HG03097 (cell line): ENCODE results near the gene ABHD17C.
A peak's percentile ranks its signal among the peaks of the same experiment; 100 is the strongest.
"Not testable (repeated sequence)": the region's sequence is repeated elsewhere in the genome, so short reads cannot be mapped to it uniquely, and the experiment has no call there.

Experiments
- ATAC-seq: cut with Tn5 transposase; IDR thresholded peaks from one replicate; pipeline ENCODE4 v1.9.1; 2021; ENCODE audit not compliant: unreplicated experiment, low FRiP score

ABHD17C gene

DNA sequence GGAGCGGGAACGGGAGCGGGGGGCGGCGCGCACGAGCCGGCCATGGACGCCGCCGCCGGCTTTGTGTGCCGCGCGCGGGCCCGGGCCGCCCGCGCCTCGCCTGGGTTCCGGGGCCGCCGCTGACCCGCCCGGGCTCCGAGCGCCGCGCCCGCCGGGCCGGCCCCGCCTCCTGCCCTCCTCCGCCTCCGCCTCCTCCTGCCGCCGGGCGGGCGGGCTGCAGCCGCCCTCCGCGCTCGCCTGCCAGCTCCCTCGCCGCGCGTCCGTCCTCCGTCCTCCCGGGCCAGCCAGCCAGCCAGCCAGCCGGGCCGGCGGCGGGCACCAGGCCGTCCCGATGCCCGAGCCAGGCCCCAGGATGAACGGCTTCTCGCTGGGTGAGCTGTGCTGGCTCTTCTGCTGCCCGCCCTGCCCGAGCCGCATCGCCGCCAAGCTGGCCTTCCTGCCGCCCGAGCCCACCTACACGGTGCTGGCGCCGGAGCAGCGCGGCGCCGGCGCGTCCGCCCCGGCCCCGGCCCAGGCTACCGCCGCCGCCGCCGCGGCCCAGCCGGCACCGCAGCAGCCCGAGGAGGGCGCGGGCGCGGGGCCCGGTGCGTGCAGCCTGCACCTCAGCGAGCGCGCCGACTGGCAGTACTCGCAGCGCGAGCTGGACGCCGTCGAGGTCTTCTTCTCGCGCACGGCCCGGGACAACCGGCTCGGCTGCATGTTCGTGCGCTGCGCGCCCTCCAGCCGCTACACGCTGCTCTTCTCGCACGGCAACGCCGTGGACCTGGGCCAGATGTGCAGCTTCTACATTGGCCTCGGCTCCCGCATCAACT, at the start of gene ABHD17C:
Gene ABHD17C (plus strand): TSS at position 212 of the 812 bp plus-strand sequence. CDS start 120 bp downstream, at position 332.
- peak; percentile 51 for ATAC-seq

DNA sequence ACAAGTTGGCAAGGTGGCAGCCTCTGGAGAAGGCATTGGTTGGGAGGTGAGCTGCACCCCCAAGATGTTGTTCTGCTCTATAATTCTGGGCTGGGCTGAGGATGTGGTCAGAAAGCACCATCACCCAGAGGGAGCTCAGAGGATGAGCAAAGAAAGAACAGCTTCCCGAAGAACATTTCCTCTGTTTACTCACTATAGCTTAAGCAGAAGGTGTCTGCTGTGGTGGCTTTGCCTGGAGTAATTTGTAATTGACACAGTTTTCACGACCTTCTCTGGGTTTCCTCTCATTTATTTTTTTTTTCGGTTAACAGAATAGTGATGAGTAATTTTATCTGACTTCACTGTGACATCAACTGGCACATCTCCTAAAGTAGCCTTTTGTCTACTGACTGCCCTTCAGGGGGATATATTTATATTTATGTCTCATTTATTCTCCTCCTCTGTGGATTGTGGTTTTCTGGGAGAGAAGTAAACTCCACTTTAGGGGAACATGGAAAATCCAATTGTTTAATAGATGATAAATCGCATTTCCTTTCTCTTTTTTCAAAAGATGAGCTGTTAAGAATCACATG, 49.5 kb upstream of the ABHD17C start:
- no peak for ATAC-seq

DNA sequence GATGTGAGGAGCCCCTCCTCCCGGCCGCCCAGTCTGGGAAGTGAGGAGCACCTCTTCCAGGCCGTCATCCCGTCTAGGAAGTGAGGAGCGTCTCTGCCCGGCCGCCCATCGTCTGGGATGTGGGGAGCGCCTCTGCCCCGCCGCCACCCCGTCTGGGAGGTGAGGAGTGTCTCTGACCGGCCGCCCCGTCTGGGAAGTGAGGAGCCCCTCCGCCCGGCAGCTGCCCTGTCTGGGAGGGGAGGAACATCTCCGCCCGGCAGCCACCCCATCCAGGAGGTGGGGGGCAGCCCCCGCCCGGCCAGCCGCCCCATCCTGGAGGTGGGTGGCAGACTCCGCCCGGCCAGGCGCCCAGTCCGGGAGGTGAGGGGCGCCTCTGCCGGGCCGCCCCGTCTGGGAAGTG, 47.7 kb upstream of the ABHD17C start:
- ATAC-seq, result not testable (repeated sequence)

DNA sequence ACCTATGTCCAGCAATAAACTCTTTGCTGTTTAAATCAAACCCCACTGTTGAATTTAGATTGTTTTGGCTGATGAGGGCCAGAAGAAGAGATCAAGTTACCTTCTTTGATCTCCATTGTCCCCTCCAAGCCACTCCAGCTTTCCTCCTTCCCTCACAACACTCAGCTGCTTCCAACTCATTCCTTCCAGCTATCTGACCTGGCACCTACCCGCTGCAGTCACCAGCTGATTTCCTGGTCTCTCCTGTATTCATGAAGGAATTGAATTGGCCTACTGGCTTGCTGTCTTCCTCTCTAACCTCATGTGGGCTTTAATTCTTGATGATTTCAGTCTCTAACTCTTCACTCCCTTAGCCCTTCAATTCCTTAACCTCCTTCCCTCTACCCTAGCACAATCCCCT, 40.8 kb upstream of the ABHD17C start:
- no peak for ATAC-seq

- no peak for ATAC-seq
Measured at GRCh38 chr15:80659375-80659774, 35.7 kb upstream of the ABHD17C start.

DNA sequence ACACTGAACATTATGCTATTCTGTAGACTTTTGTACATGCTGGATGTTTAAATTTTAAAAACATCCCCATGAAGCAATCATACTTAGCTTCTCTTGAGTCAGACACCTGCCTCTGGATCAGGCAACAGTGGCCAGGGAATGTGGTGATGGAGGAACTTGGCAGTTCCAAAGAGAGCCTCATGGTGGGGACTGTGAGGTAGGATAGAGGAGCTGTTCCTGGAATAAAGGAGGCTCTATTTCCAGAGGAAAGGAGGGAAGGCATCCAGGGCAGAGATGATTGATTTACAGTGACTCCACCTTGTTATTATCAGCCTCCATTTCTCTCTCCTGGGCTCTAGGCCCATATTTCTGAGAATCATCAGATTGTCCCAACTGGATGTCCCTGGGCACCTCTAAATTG, 35.0 kb upstream of the ABHD17C start:
- ATAC-seq, result no peak

DNA sequence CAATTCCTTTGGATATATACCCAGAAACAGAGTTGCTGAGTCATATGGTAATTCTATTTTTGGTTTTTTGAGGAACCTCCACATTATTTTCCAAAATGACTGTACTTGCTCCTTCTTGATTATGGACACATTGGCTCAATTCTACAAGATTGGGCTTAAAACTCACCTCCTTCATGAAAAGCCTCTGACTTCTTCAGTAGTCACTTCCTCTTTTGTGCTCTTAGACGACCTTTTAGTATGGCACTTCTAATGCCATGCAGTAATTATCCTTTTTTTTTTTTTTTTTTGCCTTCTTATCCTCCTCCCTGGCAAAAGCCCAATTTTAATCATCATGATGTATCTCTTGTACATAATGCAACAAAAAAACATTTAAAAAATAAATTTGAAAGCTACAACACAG, 33.0 kb upstream of the ABHD17C start:
- ATAC-seq, result no peak

- no peak for ATAC-seq
Measured at GRCh38 chr15:80662757-80663553, 32.2 kb upstream of the ABHD17C start.

DNA sequence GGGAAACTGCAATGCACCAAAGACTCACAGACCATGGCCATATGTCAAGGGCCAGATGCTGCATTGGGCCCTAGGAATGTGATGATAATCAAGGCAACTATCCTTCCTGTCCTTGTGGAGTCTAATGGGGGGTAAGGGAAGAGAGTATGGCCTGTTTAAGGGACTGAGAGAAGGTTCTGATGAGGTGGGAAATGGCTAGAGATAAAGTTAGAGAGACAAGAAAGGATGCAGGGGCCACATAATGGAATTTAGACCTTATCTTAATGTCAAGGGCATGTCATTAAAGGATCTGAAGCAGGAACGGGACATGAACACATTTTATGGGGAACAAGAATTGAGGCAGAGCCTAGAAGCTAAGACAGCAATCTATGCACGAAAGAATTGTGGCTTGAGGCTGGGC, 30.0 kb upstream of the ABHD17C start:
- no peak for ATAC-seq

- ATAC-seq, result no peak
Measured at GRCh38 chr15:80667936-80668335, 27.2 kb upstream of the ABHD17C start.

- ATAC-seq, result no peak
Measured at GRCh38 chr15:80668546-80669236, 26.4 kb upstream of the ABHD17C start.

GRCh38 chr15:80669663-80670273, 25.3 kb upstream of the ABHD17C start:
- ATAC-seq, result no peak

DNA sequence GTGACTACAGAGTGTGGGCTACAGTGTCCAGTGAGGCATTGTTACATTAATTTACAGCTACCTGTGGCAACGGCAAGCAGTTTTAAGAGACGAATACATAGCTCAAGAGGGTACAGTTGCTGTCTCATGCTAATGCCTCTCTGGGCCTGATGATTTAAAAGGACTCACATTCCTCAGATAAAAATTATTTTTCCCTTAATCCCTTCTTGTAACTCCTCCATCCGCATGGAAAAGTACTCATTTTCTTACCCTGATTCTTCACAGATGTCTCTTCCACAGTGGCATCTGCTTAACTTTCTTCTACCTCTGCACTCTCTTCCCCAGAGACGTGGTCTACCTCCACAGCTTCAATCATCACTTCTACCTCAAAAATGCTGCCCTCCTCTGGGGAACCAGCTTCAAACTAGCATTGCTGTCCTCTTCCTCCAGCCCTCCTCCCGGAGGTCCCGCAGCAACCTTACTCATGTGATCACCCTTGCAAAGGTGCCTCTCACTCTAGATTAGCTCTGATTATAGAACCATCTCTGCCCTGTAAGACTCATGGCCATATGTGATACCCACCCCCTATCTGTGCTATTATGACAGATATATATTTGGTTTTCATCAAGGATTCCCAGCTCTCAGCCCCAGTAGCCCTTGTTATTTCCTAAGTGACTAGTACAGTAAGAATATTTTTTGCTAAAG, 21.4 kb upstream of the ABHD17C start:
- no peak for ATAC-seq

DNA sequence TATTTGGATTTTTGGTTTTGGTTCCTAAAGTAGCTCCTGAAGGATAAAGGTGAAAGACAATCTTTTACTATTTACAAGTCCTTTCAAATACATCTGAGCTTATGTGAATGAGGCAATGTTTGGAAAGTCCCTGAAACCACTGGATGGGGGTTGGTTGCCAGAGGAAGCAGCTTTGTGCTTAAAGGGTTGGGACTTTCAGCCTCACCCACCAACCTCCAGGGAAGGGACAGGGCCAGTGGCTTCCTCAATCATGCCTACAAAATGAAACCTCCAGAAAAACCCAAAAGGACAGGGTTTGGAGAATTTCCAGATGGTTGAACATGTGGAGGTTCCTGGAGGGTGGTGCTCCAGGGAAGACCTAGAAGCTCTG, 20.9 kb upstream of the ABHD17C start:
- no peak for ATAC-seq

DNA sequence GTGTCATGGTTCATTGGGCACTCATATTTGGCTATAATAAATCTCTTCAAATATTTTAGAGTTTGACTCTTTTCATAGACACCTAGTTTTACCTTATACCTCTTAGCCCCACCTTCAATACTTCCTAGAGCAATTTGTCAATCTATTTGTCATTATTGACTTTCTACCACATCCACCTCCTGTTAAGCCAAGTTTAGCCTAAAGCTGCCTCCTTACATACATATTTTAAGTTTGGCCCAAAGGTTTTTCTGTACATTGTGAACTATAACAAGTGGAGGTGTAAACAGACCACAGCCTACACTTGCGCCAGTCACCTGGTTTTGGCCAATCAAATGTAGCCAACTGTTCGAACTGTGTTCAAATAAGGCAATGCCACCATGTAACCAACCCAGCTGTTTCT, 18.1 kb upstream of the ABHD17C start:
- no peak for ATAC-seq

DNA sequence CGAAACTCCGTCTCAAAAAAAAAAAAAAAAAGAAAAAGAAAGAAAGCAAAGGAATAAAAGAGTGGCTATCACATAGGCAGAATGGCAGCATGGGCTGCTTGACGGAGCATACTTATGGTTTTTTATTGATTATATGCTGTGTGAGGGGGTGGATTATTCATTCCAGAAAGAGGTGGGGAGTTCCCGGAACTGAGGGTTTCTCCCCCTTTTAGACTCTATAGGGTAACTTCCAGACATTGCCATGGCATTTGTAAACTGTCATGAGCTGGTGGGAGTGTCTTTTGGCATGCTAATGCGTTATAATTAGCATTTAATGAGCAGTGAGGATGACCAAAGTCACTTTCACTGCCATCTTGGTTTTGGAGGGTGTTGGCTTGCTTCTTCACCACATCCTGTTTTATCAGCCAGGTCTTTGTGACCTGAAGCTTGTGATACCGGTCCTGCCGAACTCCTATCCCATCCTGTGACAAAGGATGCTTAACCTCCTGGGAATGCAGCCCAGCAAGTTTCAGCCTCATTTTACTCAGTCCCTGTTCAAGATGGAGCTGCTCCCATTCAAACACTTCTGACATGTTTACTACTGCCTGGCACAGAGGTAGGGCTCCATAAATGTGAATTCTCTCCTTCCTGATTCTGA, 15.8 kb upstream of the ABHD17C start:
- ATAC-seq, result no peak

DNA sequence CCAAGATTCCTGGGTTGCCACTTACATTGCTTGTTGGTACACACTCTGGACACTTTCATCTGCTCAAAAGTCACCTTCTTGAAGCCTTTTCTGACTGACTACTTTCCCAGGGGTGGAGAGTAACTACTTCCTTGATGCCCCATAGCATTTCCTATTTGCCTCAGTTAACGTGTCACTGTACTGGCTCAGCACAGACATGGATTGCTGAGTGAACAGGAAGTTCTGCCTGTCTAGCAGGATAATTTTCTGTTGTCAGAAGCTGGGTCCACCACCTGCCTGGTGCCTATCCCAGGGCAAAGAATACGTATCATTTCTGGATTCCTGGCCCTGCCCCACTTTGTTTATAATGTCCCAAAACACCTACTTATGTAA, 15.3 kb upstream of the ABHD17C start:
- ATAC-seq, result no peak

DNA sequence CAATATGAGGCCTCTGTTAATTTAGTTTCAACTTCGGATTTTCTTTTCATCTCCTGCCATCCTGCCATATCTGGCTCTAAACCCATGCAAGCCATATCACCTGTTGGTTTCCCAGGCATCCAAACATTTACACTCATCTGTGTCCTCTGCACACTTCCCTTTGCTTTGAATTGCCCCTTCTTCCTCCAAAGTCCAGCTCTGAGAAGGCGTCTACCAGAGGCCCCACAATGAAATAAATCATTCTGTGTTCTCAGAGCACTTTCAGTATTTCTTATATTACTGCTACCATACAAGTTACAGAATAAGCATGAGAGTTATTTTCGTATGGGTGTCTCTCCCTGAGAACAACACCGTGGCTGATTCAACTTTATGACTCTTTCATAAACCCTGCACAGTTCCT, 12.9 kb upstream of the ABHD17C start:
- ATAC-seq, result no peak

- ATAC-seq, result no peak
Measured at GRCh38 chr15:80684697-80685096, 10.4 kb upstream of the ABHD17C start.

GRCh38 chr15:80685628-80686027, 9.5 kb upstream of the ABHD17C start:
- ATAC-seq, result no peak
